GM12878 (cell line): ENCODE data around the gene CDCA3. TPM values are rescaled to one million over a fixed set of nuclear protein-coding genes. Genes with fewer than 3 reads are reported as not detected.

Source experiments
- ETV6 ChIP-seq, 2 experiments: fragments of 450-650 bp in 1 of 2; IDR thresholded peaks in 1 of 2; conservative IDR thresholded peaks in 1 of 2; 2 replicates each; pipeline ENCODE4 v1.6.1; 2014; ENCODE audit warnings: antibody characterized with exemption in 1 of 2, borderline replicate concordance in 1 of 2, low read depth in 1 of 2, mild to moderate bottlenecking in 1 of 2, moderate library complexity in 1 of 2
- FOXK2 ChIP-seq: fragments of 450-650 bp; IDR thresholded peaks from 2 replicates; pipeline ENCODE4 v1.6.1; 2017; ENCODE audit warnings: mild to moderate bottlenecking, moderate library complexity
- HDAC6 ChIP-seq: fragments of 200-600 bp; sonication (generic); IDR thresholded peaks from one replicate; pipeline ENCODE4 v1.8.0; 2017; ENCODE audit warnings: antibody characterized with exemption; ENCODE audit not compliant: unreplicated experiment
- MEF2A ChIP-seq: IDR thresholded peaks from 2 replicates; pipeline ENCODE4 v1.6.1; 2011; ENCODE audit warnings: low read depth, mild to moderate bottlenecking, low read length, moderate library complexity; ENCODE audit not compliant: insufficient read depth
- SMARCA5 ChIP-seq: fragments of 450-650 bp; IDR thresholded peaks from 2 replicates; pipeline ENCODE4 v1.6.1; 2017; ENCODE audit warnings: mild to moderate bottlenecking
- SP1 ChIP-seq: IDR thresholded peaks from one replicate; pipeline ENCODE4 v1.6.1; 2011; ENCODE audit warnings: low read depth, low read length
- STAT1 ChIP-seq: fragments of 450-650 bp; conservative IDR thresholded peaks from 2 replicates; pipeline ENCODE4 v1.6.1; 2014; ENCODE audit warnings: antibody characterized with exemption, mild to moderate bottlenecking
- TCF12 ChIP-seq: IDR thresholded peaks from 2 replicates; pipeline ENCODE4 v1.6.1; 2011; ENCODE audit warnings: low read depth, mild to moderate bottlenecking, low read length
- TCF3 ChIP-seq: IDR thresholded peaks from 2 replicates; pipeline ENCODE4 v1.6.1; 2012; ENCODE audit warnings: low read depth, mild to moderate bottlenecking, low read length, borderline replicate concordance; ENCODE audit not compliant: insufficient read depth
- ZBED1 ChIP-seq: IDR thresholded peaks from 2 replicates; pipeline ENCODE4 v1.6.1; 2016; ENCODE audit warnings: borderline replicate concordance
- ZNF384 ChIP-seq: IDR thresholded peaks from 2 replicates; pipeline ENCODE4 v1.6.1; 2012; ENCODE audit warnings: low read depth, mild to moderate bottlenecking, low read length, improper control_type of control experiment, borderline replicate concordance
- polyA plus RNA-seq, 11 experiments: library from polyadenylated mRNA; depleted of rRNA in 4 of 11; unstranded in 6 of 11; stranded (reverse) in 5 of 11; fragments of >200 nt; fragmentation: Nextera tagmentation in 4 of 11; fragmentation: Illumina TruSeq in 1 of 11; extraction: Ambion mirVana in 4 of 11; extraction: Trizol in 1 of 11; gene quantifications; 1 replicate in 1 of 11; 2 replicates in 10 of 11; pipeline versions ENCODE4 v1.2.1 to v1.2.3, GENCODE V29; 2011 to 2016; ENCODE audit warnings: inconsistent platforms in 2 of 11, missing spikeins in 2 of 11, low read depth in 1 of 11
- total RNA-seq, 4 experiments: library from RNA; depleted of rRNA in 3 of 4; stranded (reverse); fragments of >200 nt in 3 of 4; fragmentation: Illumina TruSeq in 1 of 4; extraction: Trizol in 1 of 4; gene quantifications; 2 replicates each; pipeline versions ENCODE4 v1.2.1 to v1.2.3, GENCODE V29; 2013 to 2021
- TF ChIP-seq, protein P1 (sequence below): IDR thresholded peaks from 2 replicates; pipeline ENCODE4 v1.6.1; 2011; ENCODE audit warnings: low read depth, low read length, improper control_type of control experiment, borderline replicate concordance
- TF ChIP-seq, protein P2 (sequence below): fragments of 450-650 bp; IDR thresholded peaks from 2 replicates; pipeline ENCODE4 v1.6.1; 2017; ENCODE audit warnings: antibody characterized with exemption, mild to moderate bottlenecking, moderate library complexity
- TF ChIP-seq, protein P3 (sequence below): fragments of 450-650 bp; IDR thresholded peaks from 2 replicates; pipeline ENCODE4 v1.6.1; 2018; ENCODE audit warnings: borderline replicate concordance, mild to moderate bottlenecking; ENCODE audit not compliant: partially characterized antibody
- TF ChIP-seq, protein P4 (sequence below): IDR thresholded peaks from 2 replicates; pipeline ENCODE4 v1.6.1; 2012; ENCODE audit warnings: low read depth, low read length, improper control_type of control experiment
- TF ChIP-seq, protein P5 (sequence below): fragments of 450-650 bp; IDR thresholded peaks from 2 replicates; pipeline ENCODE4 v1.6.1; 2017; ENCODE audit warnings: mild to moderate bottlenecking, moderate library complexity

Gene CDCA3
- total and polyA plus RNA-seq, 10 of the 15 experiments (the other 5 are each of a cell fraction or from before 2014, with no cell fraction given), result 34.5 to 148 (median 97.4) TPM

DNA sequence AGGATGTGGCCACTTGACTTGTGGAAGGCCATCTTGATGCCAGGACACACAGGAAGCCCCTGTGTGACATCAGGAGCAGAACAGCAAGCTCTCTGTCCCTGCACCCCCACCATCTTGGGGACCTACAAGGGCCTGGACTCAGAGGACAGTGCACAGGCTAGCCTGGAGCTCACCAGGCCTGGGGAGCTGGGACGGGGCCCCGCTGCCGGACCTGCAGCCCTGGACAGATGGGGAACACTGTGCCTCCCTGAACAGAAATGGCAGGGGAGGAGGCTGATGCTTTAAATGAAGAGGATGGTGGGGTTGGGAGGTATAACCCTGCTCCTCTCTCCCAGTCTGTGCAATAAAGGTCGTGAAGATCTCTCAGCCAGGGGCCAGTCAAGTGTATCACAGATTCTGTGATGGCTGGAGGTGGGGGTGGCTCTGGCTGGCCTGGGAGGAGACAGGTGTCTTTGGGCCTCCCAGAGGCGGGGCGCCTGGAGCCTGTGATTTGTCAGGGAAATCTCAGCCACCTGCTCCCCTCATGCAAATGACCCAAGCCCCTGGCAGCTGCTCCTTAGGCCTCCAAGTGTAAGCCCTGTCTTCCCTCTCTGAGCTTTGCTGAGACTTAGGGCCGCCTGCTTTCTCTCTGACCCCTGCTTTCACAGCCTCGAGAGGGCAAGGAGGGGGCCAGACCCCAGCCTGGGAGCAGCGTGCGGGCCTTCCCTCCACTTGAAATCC lies 11.4 kb downstream of the CDCA3 start (continued):
- TF ChIP-seq STAT1 (no peak), MEF2A (no peak), FOXK2 (no peak), ZBED1 (no peak), SMARCA5 (no peak), SP1 (no peak), TCF3 (0 out of 2 replicates have a peak, but pooled peaks have one; percentile 56), ETV6 (conservative IDR thresholded peaks at IDR 0.05 in 1 of 2, IDR thresholded peaks at IDR 0.05 in 1 of 2; ENCODE audit: borderline replicate concordance in 1 of 2, low read depth in 1 of 2) (no peak), ZNF384 (no peak), TCF12 (0 out of 2 replicates have a peak, but pooled peaks have one; percentile 52), HDAC6 (no peak)
- TF ChIP-seq, protein P1, sequence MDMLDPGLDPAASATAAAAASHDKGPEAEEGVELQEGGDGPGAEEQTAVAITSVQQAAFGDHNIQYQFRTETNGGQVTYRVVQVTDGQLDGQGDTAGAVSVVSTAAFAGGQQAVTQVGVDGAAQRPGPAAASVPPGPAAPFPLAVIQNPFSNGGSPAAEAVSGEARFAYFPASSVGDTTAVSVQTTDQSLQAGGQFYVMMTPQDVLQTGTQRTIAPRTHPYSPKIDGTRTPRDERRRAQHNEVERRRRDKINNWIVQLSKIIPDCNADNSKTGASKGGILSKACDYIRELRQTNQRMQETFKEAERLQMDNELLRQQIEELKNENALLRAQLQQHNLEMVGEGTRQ, result no peak
- TF ChIP-seq, protein P2, sequence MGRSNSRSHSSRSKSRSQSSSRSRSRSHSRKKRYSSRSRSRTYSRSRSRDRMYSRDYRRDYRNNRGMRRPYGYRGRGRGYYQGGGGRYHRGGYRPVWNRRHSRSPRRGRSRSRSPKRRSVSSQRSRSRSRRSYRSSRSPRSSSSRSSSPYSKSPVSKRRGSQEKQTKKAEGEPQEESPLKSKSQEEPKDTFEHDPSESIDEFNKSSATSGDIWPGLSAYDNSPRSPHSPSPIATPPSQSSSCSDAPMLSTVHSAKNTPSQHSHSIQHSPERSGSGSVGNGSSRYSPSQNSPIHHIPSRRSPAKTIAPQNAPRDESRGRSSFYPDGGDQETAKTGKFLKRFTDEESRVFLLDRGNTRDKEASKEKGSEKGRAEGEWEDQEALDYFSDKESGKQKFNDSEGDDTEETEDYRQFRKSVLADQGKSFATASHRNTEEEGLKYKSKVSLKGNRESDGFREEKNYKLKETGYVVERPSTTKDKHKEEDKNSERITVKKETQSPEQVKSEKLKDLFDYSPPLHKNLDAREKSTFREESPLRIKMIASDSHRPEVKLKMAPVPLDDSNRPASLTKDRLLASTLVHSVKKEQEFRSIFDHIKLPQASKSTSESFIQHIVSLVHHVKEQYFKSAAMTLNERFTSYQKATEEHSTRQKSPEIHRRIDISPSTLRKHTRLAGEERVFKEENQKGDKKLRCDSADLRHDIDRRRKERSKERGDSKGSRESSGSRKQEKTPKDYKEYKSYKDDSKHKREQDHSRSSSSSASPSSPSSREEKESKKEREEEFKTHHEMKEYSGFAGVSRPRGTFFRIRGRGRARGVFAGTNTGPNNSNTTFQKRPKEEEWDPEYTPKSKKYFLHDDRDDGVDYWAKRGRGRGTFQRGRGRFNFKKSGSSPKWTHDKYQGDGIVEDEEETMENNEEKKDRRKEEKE, result no peak
- TF ChIP-seq, protein P3, sequence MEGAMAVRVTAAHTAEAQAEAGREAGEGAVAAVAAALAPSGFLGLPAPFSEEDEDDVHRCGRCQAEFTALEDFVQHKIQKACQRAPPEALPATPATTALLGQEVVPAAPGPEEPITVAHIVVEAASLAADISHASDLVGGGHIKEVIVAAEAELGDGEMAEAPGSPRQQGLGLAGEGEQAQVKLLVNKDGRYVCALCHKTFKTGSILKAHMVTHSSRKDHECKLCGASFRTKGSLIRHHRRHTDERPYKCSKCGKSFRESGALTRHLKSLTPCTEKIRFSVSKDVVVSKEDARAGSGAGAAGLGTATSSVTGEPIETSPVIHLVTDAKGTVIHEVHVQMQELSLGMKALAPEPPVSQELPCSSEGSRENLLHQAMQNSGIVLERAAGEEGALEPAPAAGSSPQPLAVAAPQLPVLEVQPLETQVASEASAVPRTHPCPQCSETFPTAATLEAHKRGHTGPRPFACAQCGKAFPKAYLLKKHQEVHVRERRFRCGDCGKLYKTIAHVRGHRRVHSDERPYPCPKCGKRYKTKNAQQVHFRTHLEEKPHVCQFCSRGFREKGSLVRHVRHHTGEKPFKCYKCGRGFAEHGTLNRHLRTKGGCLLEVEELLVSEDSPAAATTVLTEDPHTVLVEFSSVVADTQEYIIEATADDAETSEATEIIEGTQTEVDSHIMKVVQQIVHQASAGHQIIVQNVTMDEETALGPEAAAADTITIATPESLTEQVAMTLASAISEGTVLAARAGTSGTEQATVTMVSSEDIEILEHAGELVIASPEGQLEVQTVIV, result no peak
- TF ChIP-seq, protein P4, sequence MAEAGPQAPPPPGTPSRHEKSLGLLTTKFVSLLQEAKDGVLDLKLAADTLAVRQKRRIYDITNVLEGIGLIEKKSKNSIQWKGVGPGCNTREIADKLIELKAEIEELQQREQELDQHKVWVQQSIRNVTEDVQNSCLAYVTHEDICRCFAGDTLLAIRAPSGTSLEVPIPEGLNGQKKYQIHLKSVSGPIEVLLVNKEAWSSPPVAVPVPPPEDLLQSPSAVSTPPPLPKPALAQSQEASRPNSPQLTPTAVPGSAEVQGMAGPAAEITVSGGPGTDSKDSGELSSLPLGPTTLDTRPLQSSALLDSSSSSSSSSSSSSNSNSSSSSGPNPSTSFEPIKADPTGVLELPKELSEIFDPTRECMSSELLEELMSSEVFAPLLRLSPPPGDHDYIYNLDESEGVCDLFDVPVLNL, result no peak
- TF ChIP-seq, protein P5, sequence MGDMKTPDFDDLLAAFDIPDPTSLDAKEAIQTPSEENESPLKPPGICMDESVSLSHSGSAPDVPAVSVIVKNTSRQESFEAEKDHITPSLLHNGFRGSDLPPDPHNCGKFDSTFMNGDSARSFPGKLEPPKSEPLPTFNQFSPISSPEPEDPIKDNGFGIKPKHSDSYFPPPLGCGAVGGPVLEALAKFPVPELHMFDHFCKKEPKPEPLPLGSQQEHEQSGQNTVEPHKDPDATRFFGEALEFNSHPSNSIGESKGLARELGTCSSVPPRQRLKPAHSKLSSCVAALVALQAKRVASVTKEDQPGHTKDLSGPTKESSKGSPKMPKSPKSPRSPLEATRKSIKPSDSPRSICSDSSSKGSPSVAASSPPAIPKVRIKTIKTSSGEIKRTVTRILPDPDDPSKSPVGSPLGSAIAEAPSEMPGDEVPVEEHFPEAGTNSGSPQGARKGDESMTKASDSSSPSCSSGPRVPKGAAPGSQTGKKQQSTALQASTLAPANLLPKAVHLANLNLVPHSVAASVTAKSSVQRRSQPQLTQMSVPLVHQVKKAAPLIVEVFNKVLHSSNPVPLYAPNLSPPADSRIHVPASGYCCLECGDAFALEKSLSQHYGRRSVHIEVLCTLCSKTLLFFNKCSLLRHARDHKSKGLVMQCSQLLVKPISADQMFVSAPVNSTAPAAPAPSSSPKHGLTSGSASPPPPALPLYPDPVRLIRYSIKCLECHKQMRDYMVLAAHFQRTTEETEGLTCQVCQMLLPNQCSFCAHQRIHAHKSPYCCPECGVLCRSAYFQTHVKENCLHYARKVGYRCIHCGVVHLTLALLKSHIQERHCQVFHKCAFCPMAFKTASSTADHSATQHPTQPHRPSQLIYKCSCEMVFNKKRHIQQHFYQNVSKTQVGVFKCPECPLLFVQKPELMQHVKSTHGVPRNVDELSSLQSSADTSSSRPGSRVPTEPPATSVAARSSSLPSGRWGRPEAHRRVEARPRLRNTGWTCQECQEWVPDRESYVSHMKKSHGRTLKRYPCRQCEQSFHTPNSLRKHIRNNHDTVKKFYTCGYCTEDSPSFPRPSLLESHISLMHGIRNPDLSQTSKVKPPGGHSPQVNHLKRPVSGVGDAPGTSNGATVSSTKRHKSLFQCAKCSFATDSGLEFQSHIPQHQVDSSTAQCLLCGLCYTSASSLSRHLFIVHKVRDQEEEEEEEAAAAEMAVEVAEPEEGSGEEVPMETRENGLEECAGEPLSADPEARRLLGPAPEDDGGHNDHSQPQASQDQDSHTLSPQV, result no peak
